NOMO-1 treated with DMSO at 0.1 percent for 48 hours (cell line): Measurements from ENCODE around the gene ZNF232.
"Not testable (repeated sequence)": the region's sequence is repeated elsewhere in the genome, so short reads cannot be mapped to it uniquely, and the experiment has no call there.

Experiments
- DNase-seq: peaks from one replicate; lab custom pipeline; 2025; ENCODE audit not compliant: unreplicated experiment; lab: John Stamatoyannopoulos, UW

The ZNF232 gene

GRCh38 chr17:5099271-5099670 is 12.4 kb downstream of the ZNF232 start:
- DNase-seq, result no peak

- DNase-seq, result no peak
Observed at GRCh38 chr17:5097101-5097834, 14.4 kb downstream of the ZNF232 start.

DNA sequence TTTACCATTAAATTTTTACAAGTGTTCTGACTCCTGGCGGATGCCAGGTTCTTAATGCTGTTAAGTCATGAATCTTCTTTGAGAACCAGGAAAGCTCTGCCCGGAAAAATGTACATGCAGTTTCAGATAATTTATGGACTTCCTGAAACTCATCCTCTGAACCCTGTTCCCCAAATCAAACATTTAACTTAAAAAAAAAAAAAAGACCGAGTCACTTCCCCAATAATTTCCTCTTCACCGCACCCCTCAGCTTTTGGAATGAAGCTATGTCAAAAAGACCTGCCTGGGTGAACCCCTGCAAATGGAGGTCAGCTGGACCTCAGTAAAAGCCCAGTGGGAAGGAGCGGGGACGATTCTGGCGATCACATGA is 15.0 kb downstream of the ZNF232 start:
- peak; percentile 40 for DNase-seq

DNA sequence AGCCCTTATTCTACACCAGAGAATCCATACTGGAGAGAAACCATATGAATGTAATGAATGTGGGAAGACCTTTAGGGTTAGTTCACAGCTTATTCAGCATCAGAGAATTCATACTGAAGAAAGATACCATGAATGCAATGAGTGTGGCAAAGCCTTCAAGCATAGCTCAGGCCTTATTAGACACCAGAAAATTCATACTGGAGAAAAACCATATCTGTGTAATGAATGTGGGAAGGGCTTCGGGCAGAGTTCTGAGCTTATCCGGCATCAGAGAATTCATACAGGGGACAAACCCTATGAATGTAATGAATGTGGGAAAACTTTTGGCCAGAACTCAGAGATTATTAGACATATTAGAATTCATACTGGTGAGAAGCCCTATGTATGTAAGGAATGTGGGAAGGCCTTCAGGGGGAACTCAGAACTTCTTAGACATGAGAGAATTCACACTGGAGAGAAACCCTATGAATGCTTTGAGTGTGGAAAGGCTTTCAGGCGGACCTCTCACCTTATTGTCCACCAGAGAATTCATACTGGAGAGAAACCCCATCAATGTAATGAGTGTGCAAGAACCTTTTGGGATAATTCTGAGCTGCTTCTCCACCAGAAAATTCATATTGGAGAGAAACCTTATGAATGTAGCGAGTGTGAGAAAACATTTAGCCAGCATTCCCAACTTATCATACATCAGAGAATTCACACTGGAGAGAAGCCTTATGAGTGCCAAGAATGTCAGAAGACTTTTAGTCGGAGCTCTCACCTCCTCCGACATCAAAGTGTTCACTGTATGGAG is 19.3 kb downstream of the ZNF232 start:
- no peak for DNase-seq

GRCh38 chr17:5080591-5080990 is 31.1 kb downstream of the ZNF232 start:
- no peak for DNase-seq

DNA sequence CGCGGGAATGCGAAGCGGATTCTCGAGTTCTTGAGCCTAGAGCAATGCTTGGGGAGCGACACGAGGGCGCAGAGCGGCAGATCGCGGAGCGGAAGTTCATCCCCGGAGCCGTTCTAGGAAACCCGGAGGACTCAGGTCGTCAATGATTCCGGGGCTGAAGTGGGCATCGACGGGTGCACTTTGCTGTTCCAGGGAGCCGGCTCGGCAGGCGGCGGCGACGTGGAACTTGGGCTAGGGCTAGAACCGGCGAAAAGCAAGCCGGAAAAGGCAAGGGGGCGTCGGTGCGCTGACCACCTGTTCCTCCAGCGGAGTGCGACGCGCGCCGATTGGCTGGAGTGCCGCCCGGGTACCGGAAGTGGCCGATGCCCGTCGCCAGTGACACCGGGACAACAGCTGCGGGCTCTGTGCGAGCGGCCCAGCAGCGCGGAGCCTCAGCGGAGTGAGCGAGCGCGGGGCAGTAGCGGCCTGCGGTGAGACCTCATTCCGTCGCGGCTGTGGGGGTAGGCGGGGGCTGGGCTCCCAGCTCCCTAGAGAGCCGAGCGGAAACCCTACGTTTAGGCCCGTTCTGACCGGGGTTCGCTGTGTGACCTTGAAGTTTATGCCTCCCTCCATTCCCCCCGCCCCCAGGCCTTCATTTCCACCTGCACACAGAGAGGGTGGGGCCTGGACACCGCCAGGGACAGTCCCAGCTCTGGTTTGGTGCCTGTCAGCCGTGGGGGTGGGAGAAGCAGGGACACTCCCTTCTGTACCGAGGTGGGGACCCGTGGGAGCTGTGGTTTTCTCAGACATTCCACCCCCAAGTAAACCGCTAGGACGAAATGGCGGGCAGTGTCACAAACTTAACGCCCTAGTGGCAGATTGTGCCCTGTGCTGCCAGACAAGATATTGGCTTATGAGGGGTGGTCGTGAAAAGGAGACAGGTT is 33.3 kb downstream of the ZNF232 start, which contains the start of gene ZFP3:
ZFP3 (plus strand) TSS at position 362 of the 923 bp plus-strand sequence. CDS start 13,038 bp downstream, outside the sequence.
- DNase-seq, result peak; percentile 68

DNA sequence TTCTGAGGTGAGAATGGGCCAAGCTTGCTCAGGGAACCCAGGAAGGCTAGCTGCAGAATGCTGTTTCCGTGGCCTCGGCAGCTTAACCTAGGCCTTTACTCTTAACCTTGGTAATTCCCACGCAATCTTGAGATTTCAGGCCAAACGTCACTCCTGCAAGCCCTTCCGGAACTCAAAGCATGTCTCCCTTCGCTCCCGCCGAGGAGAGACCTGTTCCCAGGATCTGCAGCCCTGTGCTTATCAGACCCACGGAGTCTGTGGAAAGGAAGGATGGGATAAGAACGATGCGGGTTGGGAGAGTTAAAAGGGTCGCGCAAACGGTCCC is 33.9 kb downstream of the ZNF232 start:
- no peak for DNase-seq

DNA sequence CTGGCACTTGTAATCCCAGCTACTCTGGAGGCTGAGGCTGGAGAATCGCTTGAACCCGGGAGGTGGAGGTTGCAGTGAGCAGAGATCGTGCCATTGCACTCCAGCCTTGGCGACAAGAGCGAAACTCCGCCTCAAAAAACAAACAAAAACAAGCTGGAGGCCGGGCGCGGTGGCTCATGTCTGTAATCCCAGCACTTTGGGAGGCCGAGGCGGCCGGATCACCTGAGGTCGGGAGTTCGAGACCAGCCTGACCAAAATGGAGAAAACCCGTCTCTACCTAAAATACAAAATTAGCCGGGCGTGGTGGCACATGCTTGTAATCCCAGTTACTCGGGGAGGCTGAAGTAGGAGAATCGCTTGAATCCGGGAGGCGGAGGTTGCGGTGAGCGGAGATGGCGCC is 34.4 kb downstream of the ZNF232 start:
- not testable (repeated sequence) for DNase-seq

DNA sequence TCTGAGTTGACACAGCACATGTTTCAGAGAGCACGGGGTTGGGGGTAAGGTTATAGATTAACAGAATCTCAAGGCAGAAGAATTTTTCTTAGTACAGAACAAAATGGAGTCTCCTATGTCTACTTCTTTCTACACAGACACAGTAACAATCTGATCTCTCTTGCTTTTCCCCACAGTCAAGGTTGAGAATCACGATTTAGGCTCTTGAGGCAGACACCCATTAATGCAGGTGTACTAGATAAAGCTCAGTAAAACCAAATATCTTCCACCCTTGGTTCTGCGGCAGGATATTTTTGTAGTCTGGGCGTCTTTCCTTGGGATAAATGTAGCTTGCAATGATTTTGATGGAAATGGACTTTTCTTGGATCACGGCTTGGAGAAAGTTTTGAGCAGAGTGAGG is 36.2 kb downstream of the ZNF232 start:
- DNase-seq, result not testable (repeated sequence)

GRCh38 chr17:5069724-5070123 is 42.0 kb downstream of the ZNF232 start:
- no peak for DNase-seq

GRCh38 chr17:5068236-5068635 is 43.4 kb downstream of the ZNF232 start:
- DNase-seq, result no peak

DNA sequence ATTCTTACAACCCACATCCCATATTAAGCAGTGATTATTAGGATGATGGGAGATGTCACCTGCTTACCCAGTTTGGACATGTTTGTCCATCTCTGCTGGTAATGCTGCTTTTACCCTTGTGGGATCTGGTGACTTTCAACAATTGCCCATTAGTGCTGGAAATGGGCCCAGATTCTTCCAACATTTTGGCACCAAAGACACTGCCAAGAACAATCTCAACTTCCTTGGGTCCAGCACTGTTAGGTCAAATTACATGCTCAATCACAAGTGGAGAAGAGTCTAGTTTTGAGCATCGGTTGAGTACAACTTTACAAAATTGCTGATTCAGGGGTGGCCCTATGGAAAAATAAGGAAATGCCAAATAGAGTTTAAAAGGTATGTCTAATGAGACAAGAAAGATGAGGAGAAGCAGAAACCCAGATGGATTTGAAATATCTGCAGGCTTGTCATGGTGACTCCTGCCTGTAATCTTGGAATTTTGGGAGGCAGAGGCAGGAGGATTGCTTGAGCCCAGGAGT is 46.4 kb downstream of the ZNF232 start:
- DNase-seq, result no peak
